GM12892 (cell line): ENCODE results near the gene RTCA.

ENCODE experiments used
- POLR2A ChIP-seq: IDR thresholded peaks from 2 replicates; pipeline ENCODE4 v1.6.1; 2011; ENCODE audit warnings: low read depth, low read length, control low read depth
- POLR2AphosphoS5 ChIP-seq: IDR thresholded peaks from 2 replicates; pipeline ENCODE4 v1.6.1; 2011; ENCODE audit warnings: low read depth, low read length, control low read depth
- TAF1 ChIP-seq: IDR thresholded peaks from 2 replicates; pipeline ENCODE4 v1.6.1; 2011; ENCODE audit warnings: low read depth, mild to moderate bottlenecking, control low read depth, low read length, borderline replicate concordance

DNA sequence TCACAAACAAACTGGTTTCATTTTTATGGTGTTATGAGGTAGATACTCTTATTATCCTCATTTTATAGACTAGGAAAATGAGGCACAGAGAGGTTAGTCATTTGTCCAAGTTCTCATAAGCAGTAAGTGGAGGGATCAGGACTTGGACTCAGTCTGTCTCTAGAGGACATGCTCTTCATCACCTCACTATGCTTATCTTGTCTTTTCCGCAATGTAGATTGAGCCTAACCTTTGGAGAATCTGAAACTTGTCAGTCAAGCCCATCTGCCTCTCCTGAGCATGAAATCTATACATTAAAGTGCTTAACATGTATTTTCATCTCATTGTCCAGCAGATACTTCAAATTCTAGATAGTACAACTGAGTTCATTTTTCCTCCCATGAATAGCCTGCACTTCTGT lies 74.5 kb downstream of the RTCA start:
- TF ChIP-seq POLR2A (no peak), POLR2AphosphoS5 (no peak), TAF1 (no peak)
